ENCODE measurements around the gene LPP.

LPP gene

GRCh38 chr3:188208516-188208981 is 54.6 kb downstream of the LPP start:
- Histone ChIP-seq H3K9ac (ENCODE audit: low read length) (no peak overlapping the region), H2AFZ (ENCODE audit: low read length) (no peak overlapping the region), H3K27me3 (replicated peaks; ENCODE audit: insufficient read depth, low read length) (no peaks in the 10 kb centered on the region), H3K36me3 (replicated peaks; ENCODE audit: insufficient read depth, low read length) (no peaks in the 10 kb centered on the region), H3K27ac (ENCODE audit: low read length) (no peak overlapping the region), H4K20me1 (ENCODE audit: insufficient read depth, low read length) (no peaks in the 10 kb centered on the region), H3K79me2 (ENCODE audit: low read length) (no peaks in the 10 kb centered on the region), H3K4me1 (ENCODE audit: low read length) (no peaks in the 10 kb centered on the region), H3K4me2 (ENCODE audit: low read depth, low read length) (no peak overlapping the region), H3K4me3 (ENCODE audit: low read length) (no peak overlapping the region), H3K9me3 (replicated peaks; ENCODE audit: insufficient read depth, low read length) (no peaks in the 10 kb centered on the region), H3F3A (ENCODE audit: insufficient read depth, low read length) (no peaks in the 10 kb centered on the region), H3K9me2 (replicated peaks; ENCODE audit: insufficient read depth, low read length) (no peaks in the 10 kb centered on the region)
- DNase-seq: no peak
- TF ChIP-seq EZH2phosphoT487 (IDR thresholded peaks at IDR 0.05; ENCODE audit: low read length) (no peak), EZH2 (optimal IDR thresholded peaks at IDR 0.05; ENCODE audit: low read depth, low read length) (no peak)
- TF ChIP-seq, protein P1, sequence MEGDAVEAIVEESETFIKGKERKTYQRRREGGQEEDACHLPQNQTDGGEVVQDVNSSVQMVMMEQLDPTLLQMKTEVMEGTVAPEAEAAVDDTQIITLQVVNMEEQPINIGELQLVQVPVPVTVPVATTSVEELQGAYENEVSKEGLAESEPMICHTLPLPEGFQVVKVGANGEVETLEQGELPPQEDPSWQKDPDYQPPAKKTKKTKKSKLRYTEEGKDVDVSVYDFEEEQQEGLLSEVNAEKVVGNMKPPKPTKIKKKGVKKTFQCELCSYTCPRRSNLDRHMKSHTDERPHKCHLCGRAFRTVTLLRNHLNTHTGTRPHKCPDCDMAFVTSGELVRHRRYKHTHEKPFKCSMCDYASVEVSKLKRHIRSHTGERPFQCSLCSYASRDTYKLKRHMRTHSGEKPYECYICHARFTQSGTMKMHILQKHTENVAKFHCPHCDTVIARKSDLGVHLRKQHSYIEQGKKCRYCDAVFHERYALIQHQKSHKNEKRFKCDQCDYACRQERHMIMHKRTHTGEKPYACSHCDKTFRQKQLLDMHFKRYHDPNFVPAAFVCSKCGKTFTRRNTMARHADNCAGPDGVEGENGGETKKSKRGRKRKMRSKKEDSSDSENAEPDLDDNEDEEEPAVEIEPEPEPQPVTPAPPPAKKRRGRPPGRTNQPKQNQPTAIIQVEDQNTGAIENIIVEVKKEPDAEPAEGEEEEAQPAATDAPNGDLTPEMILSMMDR (IDR thresholded peaks at IDR 0.05; ENCODE audit: low read length): no peak

DNA sequence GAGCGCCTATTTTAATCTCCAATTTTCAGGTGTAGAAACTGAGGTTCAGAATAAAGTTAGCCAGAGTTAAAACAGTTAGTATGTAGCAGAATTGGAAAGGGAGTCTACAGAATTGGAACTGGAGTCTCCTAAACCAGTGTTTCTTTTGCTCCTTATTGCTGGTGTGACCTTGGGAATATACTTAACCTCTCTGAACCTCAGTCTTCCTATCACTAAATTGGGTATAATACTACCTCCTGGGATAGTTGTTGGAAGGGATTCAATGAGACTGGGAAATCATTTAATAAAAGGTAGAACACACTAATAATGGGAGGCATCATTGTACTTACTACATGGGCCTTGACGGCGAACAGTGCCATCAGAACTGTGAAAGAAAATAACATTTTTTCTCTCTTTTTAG is 55.1 kb downstream of the LPP start:
- Histone ChIP-seq H3K4me2 (ENCODE audit: low read depth, low read length) (no peak overlapping the region), H3K9me2 (replicated peaks; ENCODE audit: insufficient read depth, low read length) (no peaks in the 10 kb centered on the region), H3K36me3 (replicated peaks; ENCODE audit: insufficient read depth, low read length) (no peaks in the 10 kb centered on the region), H3K9ac (ENCODE audit: low read length) (no peak overlapping the region), H3F3A (ENCODE audit: insufficient read depth, low read length) (no peaks in the 10 kb centered on the region), H3K79me2 (ENCODE audit: low read length) (no peaks in the 10 kb centered on the region), H3K4me1 (ENCODE audit: low read length) (no peaks in the 10 kb centered on the region), H2AFZ (ENCODE audit: low read length) (no peak overlapping the region), H3K27me3 (replicated peaks; ENCODE audit: insufficient read depth, low read length) (no peaks in the 10 kb centered on the region), H3K4me3 (ENCODE audit: low read length) (no peak overlapping the region), H3K9me3 (replicated peaks; ENCODE audit: insufficient read depth, low read length) (no peaks in the 10 kb centered on the region), H3K27ac (ENCODE audit: low read length) (no peak overlapping the region), H4K20me1 (ENCODE audit: insufficient read depth, low read length) (no peaks in the 10 kb centered on the region)
- no peak for TF ChIP-seq EZH2phosphoT487 (IDR thresholded peaks at IDR 0.05; ENCODE audit: low read length)
- TF ChIP-seq EZH2 (optimal IDR thresholded peaks at IDR 0.05; ENCODE audit: low read depth, low read length): no peak
- TF ChIP-seq, protein P1 (IDR thresholded peaks at IDR 0.05; ENCODE audit: low read length): no peak
- DNase-seq: no peak

DNA sequence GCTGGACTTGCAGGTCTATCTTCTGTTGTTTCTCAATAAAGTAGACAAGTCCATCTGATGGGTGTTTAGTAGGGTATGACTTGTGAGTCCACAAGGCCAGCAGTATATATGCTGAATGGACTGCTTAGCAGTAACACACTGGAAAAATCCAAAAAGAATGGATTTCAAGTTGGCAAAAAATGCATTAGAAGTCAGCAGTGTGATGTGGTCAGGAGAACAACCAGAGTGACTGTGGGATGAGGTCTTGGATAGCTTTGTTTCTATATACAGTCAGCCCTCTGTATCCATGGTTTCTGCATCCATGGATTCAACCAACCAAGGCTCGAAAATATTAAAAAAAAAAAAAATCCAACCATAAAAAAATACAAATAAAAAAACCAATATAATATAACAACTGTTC is 55.8 kb downstream of the LPP start:
- H3K27me3 ChIP-seq (replicated peaks; ENCODE audit: insufficient read depth, low read length): no peaks in the 10 kb centered on the region
- DNase-seq: no peak
- TF ChIP-seq EZH2 (optimal IDR thresholded peaks at IDR 0.05; ENCODE audit: low read depth, low read length) (no peak), EZH2phosphoT487 (IDR thresholded peaks at IDR 0.05; ENCODE audit: low read length) (no peak)
- TF ChIP-seq, protein P1 (IDR thresholded peaks at IDR 0.05; ENCODE audit: low read length): no peak
- H3K4me2 ChIP-seq (ENCODE audit: low read depth, low read length): no peak overlapping the region
- no peak overlapping the region for H2AFZ ChIP-seq (ENCODE audit: low read length)
- no peaks in the 10 kb centered on the region for H3K9me2 ChIP-seq (replicated peaks; ENCODE audit: insufficient read depth, low read length)
- no peaks in the 10 kb centered on the region for H3K4me1 ChIP-seq (ENCODE audit: low read length)
- H3F3A ChIP-seq (ENCODE audit: insufficient read depth, low read length): no peaks in the 10 kb centered on the region
- H3K9ac ChIP-seq (ENCODE audit: low read length): no peak overlapping the region
- H3K79me2 ChIP-seq (ENCODE audit: low read length): no peaks in the 10 kb centered on the region
- H3K9me3 ChIP-seq (replicated peaks; ENCODE audit: insufficient read depth, low read length): no peaks in the 10 kb centered on the region
- no peaks in the 10 kb centered on the region for H4K20me1 ChIP-seq (ENCODE audit: insufficient read depth, low read length)
- H3K36me3 ChIP-seq (replicated peaks; ENCODE audit: insufficient read depth, low read length): no peaks in the 10 kb centered on the region
- no peak overlapping the region for H3K4me3 ChIP-seq (ENCODE audit: low read length)
- H3K27ac ChIP-seq (ENCODE audit: low read length): no peak overlapping the region

All from MM.1S (cell line).